CD4-positive, alpha-beta T cell (primary cell): ENCODE data around the gene SH3RF1. TPM values are rescaled to one million over a fixed set of nuclear protein-coding genes. Genes with fewer than 3 reads are reported as not detected.

Experiments
- ATAC-seq: fragments of 200-7000 bp; cut with Tn5 transposase; one replicate; pipeline ENCODE4 v1.10.0; 2022; ENCODE audit warnings: mild to moderate bottlenecking; ENCODE audit not compliant: poor library complexity
- CTCF ChIA-PET: fragments of 350-600 bp; sonication (Branson Sonifier 250); formaldehyde crosslinking; loops from one replicate; lab custom pipeline; 2021; ENCODE audit warnings: antibody characterized with exemption, inconsistent platforms; lab: Charles Lee
- POLR2A ChIA-PET: fragments of 350-600 bp; sonication (Branson Sonifier 250); formaldehyde crosslinking; loops from one replicate; lab custom pipeline; 2021; ENCODE audit warnings: antibody characterized with exemption, inconsistent platforms; lab: Charles Lee
- DNase-seq, 14 experiments: peaks; one replicate each; pipeline ENCODE4 v3.0.0-alpha.2; 2013 to 2020; ENCODE audit warnings: mixed read lengths in 2 of 14
- H3K27ac ChIP-seq, 2 donors: one replicate each; pipeline versions ENCODE4 v1.5.1 to v1.7.0; 2013; ENCODE audit warnings: low read length in 2 of 2, low read depth in 1 of 2, mild to moderate bottlenecking in 1 of 2
- H3K27me3 ChIP-seq, 2 experiments: 1 replicate in 1 of 2; 2 replicates in 1 of 2; pipeline versions ENCODE4 v1.6.1 to v1.7.0; 2013; ENCODE audit warnings: low read length in 2 of 2, control low read depth in 1 of 2, mild to moderate bottlenecking in 1 of 2, moderate library complexity in 1 of 2; ENCODE audit not compliant: insufficient read depth in 2 of 2, control insufficient read depth in 1 of 2
- H3K36me3 ChIP-seq: one replicate; pipeline ENCODE4 v1.6.1; 2013; ENCODE audit warnings: low read length, control low read depth; ENCODE audit not compliant: insufficient read depth
- H3K4me1 ChIP-seq: one replicate; pipeline ENCODE4 v1.6.1; 2013; ENCODE audit warnings: low read length, control low read depth; ENCODE audit not compliant: insufficient read depth
- H3K4me3 ChIP-seq: one replicate; pipeline ENCODE4 v1.5.1; 2013; ENCODE audit warnings: mild to moderate bottlenecking, low read length, moderate library complexity
- H3K9me3 ChIP-seq, 2 experiments: 1 replicate in 1 of 2; 2 replicates in 1 of 2; pipeline versions ENCODE4 v1.6.1 to v1.7.0; 2013; ENCODE audit warnings: low read length in 2 of 2, mild to moderate bottlenecking in 2 of 2, control low read depth in 1 of 2, moderate library complexity in 1 of 2; ENCODE audit not compliant: control insufficient read depth in 1 of 2, insufficient read depth in 1 of 2
- H3K27ac Mint-ChIP-seq: one replicate; pipeline ENCODE4 v1.8.0; 2020; ENCODE audit warnings: mixed read lengths
- H3K27me3 Mint-ChIP-seq: one replicate; pipeline ENCODE4 v1.8.0; 2021; ENCODE audit warnings: mixed read lengths
- H3K36me3 Mint-ChIP-seq: one replicate; pipeline ENCODE4 v1.8.0; 2021; ENCODE audit warnings: low read depth, mixed read lengths
- H3K4me1 Mint-ChIP-seq: one replicate; pipeline ENCODE4 v1.8.0; 2021; ENCODE audit warnings: low read depth, mixed read lengths
- H3K4me3 Mint-ChIP-seq: one replicate; pipeline ENCODE4 v1.8.0; 2020; ENCODE audit warnings: mild to moderate bottlenecking, mixed read lengths
- H3K9me3 Mint-ChIP-seq: one replicate; pipeline ENCODE4 v1.8.0; 2020; ENCODE audit warnings: mixed read lengths
- CTCF ChIP-seq: fragments of 200-600 bp; IDR thresholded peaks from one replicate; pipeline ENCODE4 v1.8.0; 2022; ENCODE audit warnings: antibody characterized with exemption, mild to moderate bottlenecking
- intact Hi-C, 2 experiments: fragments of 100-400 bp; cut with DNase I in 1 of 2; cut with micrococcal nuclease in 1 of 2; formaldehyde crosslinking; loops; one replicate each; pipeline versions ENCODE4 v1.15.1 to v1.9.0; 2023 to 2025; cut with DNase I, micrococcal nuclease
- total RNA-seq, 174 experiments: library from RNA in 2 of 174; stranded (reverse) in 2 of 174; gene quantifications; one replicate each; pipeline ENCODE4 v1.2.3 and lab custom pipeline; 2021 to 2026

SH3RF1 gene
- total RNA-seq, 2 experiments from 2014 or later, result 0.25 TPM; not detected in 1

DNA sequence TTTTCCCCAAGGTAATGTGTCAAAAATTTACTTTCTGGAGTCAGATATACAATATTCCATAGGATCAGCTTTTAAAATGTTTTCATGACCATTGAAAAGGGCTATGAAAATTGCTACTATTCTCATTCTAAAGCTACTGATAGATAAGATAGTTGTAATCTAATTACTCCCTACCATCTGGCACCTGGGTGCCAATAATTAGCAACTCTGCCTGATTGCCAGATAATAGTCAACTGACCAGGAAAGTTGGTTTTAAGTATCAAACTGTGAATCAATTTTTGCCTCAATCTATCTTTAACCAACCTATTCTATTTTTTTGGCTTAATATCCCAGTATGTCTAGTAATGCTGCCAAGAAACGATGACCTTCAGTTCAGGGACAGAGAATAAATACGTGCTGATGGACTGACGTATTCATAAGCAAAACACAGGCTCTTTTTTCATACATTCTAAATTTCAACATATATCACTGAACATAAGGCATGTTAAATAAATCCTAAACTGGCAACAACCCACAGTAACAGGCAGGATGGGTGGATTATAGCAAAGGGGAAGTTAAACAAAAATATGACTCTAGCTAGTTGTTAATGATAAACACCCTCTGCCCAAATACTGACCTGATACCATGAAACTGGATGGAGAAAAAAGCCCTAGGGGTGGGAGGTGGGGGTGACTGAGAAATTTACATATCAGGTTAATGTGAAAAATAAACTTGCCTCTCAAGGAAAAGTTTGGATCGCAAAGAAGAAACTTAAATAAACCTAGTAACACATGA, 18.2 kb downstream of the SH3RF1 start:
- intact Hi-C loops, result no loop called here
- DNase-seq, result no peak
- Mint-ChIP-seq H3K4me1 (no peaks in the 10 kb centered on the region), H3K27ac (no peak overlapping the region), H3K9me3 (no peaks in the 10 kb centered on the region), H3K4me3 (no peak overlapping the region), H3K27me3 (peaks cover 17% of the 10 kb centered on the region), H3K36me3 (no peaks in the 10 kb centered on the region)
- ChIA-PET POLR2A (no interaction called here), CTCF (no interaction called here)
- Histone ChIP-seq H3K4me1 (no peaks in the 10 kb centered on the region), H3K27me3 (peaks cover 0 to 3% of the 10 kb centered on the region in 2 experiments), H3K27ac (no peak overlapping the region), H3K9me3 (no peaks in the 10 kb centered on the region), H3K4me3 (no peak overlapping the region), H3K36me3 (no peaks in the 10 kb centered on the region)
- ATAC-seq, result no peak
- no peak for TF ChIP-seq CTCF

DNA sequence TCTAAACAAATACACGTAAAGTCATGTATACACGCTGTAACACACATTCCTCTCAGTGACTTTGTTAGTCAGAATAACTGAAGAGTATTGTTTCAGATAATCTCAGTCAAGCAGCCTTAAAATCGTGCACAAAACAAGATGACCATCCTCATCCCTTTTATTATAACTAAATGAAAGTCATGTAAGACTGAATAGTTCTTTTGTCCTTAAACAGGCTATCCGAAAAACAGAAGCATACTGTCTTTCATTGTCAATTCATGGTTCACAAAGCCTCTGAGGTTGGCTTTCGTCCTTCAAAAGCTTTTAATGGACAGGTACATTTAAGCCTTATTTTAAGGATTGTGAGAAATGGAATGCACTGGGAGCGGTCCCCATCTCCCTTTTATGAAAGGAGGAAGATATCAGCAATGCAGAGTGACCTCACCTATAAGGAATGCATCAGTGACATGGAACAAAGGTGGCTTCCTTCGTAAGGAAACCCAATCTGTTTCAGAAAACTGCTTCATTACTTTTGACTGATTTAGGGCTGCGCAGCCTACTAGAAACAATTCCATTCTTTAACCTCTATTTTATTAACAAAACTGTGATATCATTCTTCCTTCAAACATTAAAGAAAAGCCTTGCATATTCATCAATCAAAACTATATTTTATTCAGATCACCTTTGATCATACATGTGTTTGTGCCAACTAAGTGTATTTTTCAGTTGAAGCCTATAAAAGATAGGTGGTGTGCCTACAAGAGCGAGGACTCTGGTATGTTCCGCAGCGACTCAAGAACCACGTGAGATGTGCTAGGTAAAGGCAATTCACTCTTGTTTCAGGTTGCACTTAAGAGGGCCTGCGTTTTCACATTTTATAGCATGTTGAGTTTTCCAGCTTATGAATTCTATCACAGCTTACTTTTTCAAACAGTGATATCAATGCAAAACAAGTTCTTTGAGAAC, 19.2 kb downstream of the SH3RF1 start:
- Histone ChIP-seq H3K9me3 (no peaks in the 10 kb centered on the region), H3K36me3 (no peaks in the 10 kb centered on the region), H3K27me3 (no peaks in the 10 kb centered on the region), H3K4me1 (no peaks in the 10 kb centered on the region), H3K27ac (no peak overlapping the region), H3K4me3 (no peak overlapping the region)
- intact Hi-C loops, result no loop called here
- Mint-ChIP-seq H3K27me3 (peaks cover 17% of the 10 kb centered on the region), H3K9me3 (no peaks in the 10 kb centered on the region), H3K36me3 (no peaks in the 10 kb centered on the region), H3K4me1 (no peaks in the 10 kb centered on the region), H3K27ac (no peak overlapping the region), H3K4me3 (no peak overlapping the region)
- no peak for TF ChIP-seq CTCF
- DNase-seq (no peak), ATAC-seq (no peak)
- ChIA-PET CTCF (no interaction called here), POLR2A (no interaction called here)

GRCh38 chr4:169250796-169251195, 20.0 kb downstream of the SH3RF1 start:
- no peak overlapping the region for H3K4me3 Mint-ChIP-seq
- no peaks in the 10 kb centered on the region for H3K4me1 Mint-ChIP-seq
- H3K9me3 Mint-ChIP-seq, result no peaks in the 10 kb centered on the region
- no peaks in the 10 kb centered on the region for H3K36me3 Mint-ChIP-seq
- Histone ChIP-seq H3K4me1 (no peaks in the 10 kb centered on the region), H3K27me3 (no peaks in the 10 kb centered on the region), H3K9me3 (no peaks in the 10 kb centered on the region), H3K27ac (no peak overlapping the region), H3K36me3 (no peaks in the 10 kb centered on the region), H3K4me3 (no peak overlapping the region)
- intact Hi-C loops, result no loop called here
- TF ChIP-seq CTCF, result no peak
- DNase-seq (no peak), ATAC-seq (no peak)
- ChIA-PET CTCF (no interaction called here), POLR2A (no interaction called here)
- H3K27ac Mint-ChIP-seq, result no peak overlapping the region
- peaks cover 17% of the 10 kb centered on the region for H3K27me3 Mint-ChIP-seq
